ENCODE measurements around the gene L3MBTL4.

L3MBTL4 gene

GRCh38 chr18:6289843-6290242, 124.9 kb downstream of the L3MBTL4 start:
- no peak for TF ChIP-seq CTCF (IDR thresholded peaks at IDR 0.05; ENCODE audit: low read depth, low read length, missing control alignments)
- H3K4me3 ChIP-seq (ENCODE audit: low read depth, low read length): no peak overlapping the region
- no peak for DNase-seq (ENCODE audit: low read depth)

GRCh38 chr18:6286585-6286984, 128.1 kb downstream of the L3MBTL4 start:
- TF ChIP-seq CTCF (IDR thresholded peaks at IDR 0.05; ENCODE audit: low read depth, low read length, missing control alignments): no peak
- DNase-seq (ENCODE audit: low read depth): no peak
- H3K4me3 ChIP-seq (ENCODE audit: low read depth, low read length): no peak overlapping the region

GRCh38 chr18:6284761-6285160, 129.9 kb downstream of the L3MBTL4 start:
- TF ChIP-seq CTCF (IDR thresholded peaks at IDR 0.05; ENCODE audit: low read depth, low read length, missing control alignments): no peak

GRCh38 chr18:6284300-6284699, 130.4 kb downstream of the L3MBTL4 start:
- no peak overlapping the region for H3K4me3 ChIP-seq (ENCODE audit: low read depth, low read length)
- TF ChIP-seq CTCF (IDR thresholded peaks at IDR 0.05; ENCODE audit: low read depth, low read length, missing control alignments): no peak
- no peak for DNase-seq (ENCODE audit: low read depth)

More at GRCh38 chr18:6284761-6285160, 129.9 kb downstream of the L3MBTL4 start:
- DNase-seq (ENCODE audit: low read depth): no peak
- no peak overlapping the region for H3K4me3 ChIP-seq (ENCODE audit: low read depth, low read length)

- no peak for TF ChIP-seq CTCF (IDR thresholded peaks at IDR 0.05; ENCODE audit: low read depth, low read length, missing control alignments)
- no peak for DNase-seq (ENCODE audit: low read depth)
- no peak overlapping the region for H3K4me3 ChIP-seq (ENCODE audit: low read depth, low read length)
Measured at GRCh38 chr18:6281874-6282273, 132.8 kb downstream of the L3MBTL4 start.

GRCh38 chr18:6280211-6280743, 134.4 kb downstream of the L3MBTL4 start:
- no peak for DNase-seq (ENCODE audit: low read depth)
- TF ChIP-seq CTCF (IDR thresholded peaks at IDR 0.05; ENCODE audit: low read depth, low read length, missing control alignments): no peak

GRCh38 chr18:6279308-6279707, 135.4 kb downstream of the L3MBTL4 start:
- no peak overlapping the region for H3K4me3 ChIP-seq (ENCODE audit: low read depth, low read length)
- DNase-seq (ENCODE audit: low read depth): no peak
- TF ChIP-seq CTCF (IDR thresholded peaks at IDR 0.05; ENCODE audit: low read depth, low read length, missing control alignments): no peak

More at GRCh38 chr18:6280211-6280743, 134.4 kb downstream of the L3MBTL4 start:
- no peak overlapping the region for H3K4me3 ChIP-seq (ENCODE audit: low read depth, low read length)

Data from GM12864 (cell line).